Spleen (tissue), 7 donors: ENCODE data around the gene ANKRD27.
"Not testable (repeated sequence)": the region's sequence is repeated elsewhere in the genome, so short reads cannot be mapped to it uniquely, and the experiment has no call there.

Experiments
- POLR2A ChIP-seq, 3 donors: fragments of 450-650 bp; IDR thresholded peaks; one replicate each; pipeline ENCODE4 v1.5.1; 2017; ENCODE audit warnings: antibody characterized with exemption in 3 of 3, mild to moderate bottlenecking in 1 of 3
- POLR2AphosphoS5 ChIP-seq, 3 donors: sonication (generic); formaldehyde crosslinking; IDR thresholded peaks; one replicate each; pipeline ENCODE4 v1.5.1; 2017; ENCODE audit warnings: antibody characterized with exemption in 3 of 3
- TF ChIP-seq, protein P1 (sequence below), 11 experiments: fragments of 200-600 bp in 7 of 11; fragments of 450-650 bp in 4 of 11; sonication (generic) in 4 of 11; IDR thresholded peaks in 8 of 11; conservative IDR thresholded peaks in 3 of 11; 1 replicate in 7 of 11; 2 replicates in 4 of 11; pipeline versions ENCODE4 v1.4.0 to v1.8.0; 2016 to 2021; ENCODE audit warnings: antibody characterized with exemption in 11 of 11, inconsistent platforms in 4 of 11, mild to moderate bottlenecking in 1 of 11
- donor health status: DM: no; HTN: no; CAD: no; lungs with moderate emphysema.
- donor health status: DM: no; HTN: no; CAD: no.
- donor health status: DM: no; HTN: no; CAD: no.

DNA sequence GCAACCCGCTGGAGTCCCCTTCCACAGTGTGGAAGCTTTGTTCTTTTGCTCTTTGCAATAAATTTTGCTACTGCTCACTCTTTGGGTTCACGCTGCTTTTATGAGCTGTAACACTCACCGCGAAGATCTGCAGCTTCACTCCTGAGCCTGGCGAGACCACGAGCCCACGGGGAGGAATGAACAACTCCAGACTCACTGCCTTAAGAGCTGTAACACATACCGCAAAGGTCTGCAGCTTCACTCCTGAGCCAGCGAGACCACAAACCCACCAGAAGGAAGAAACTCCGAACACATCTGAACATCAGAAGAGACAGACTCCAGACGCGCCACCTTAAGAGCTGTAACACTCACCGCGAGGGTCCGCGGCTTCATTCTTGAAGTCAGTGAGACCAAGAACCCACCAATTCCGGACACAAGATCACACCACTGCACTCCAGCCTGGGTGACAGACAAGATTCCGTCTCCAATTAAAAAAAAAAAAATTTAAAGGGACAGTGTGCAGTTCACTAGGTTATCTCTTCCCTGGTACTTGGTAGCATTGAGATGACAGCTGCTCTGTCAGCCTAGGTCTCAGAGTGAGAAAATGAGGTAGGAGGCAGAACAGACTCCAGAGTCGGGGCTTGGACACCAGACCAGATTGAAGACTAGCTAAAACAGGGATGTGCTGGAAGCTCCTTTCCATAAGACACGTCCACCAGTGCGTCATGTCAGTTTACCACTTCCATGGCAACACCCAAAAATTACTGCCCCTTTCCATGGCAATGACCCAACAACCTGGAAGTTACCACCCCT lies 102.1 kb downstream of the ANKRD27 start:
- not testable (repeated sequence) for TF ChIP-seq POLR2A, POLR2AphosphoS5 (IDR thresholded peaks at IDR 0.05)
- TF ChIP-seq, protein P1, sequence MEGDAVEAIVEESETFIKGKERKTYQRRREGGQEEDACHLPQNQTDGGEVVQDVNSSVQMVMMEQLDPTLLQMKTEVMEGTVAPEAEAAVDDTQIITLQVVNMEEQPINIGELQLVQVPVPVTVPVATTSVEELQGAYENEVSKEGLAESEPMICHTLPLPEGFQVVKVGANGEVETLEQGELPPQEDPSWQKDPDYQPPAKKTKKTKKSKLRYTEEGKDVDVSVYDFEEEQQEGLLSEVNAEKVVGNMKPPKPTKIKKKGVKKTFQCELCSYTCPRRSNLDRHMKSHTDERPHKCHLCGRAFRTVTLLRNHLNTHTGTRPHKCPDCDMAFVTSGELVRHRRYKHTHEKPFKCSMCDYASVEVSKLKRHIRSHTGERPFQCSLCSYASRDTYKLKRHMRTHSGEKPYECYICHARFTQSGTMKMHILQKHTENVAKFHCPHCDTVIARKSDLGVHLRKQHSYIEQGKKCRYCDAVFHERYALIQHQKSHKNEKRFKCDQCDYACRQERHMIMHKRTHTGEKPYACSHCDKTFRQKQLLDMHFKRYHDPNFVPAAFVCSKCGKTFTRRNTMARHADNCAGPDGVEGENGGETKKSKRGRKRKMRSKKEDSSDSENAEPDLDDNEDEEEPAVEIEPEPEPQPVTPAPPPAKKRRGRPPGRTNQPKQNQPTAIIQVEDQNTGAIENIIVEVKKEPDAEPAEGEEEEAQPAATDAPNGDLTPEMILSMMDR (IDR thresholded peaks at IDR 0.05 in 8 of 11, conservative IDR thresholded peaks at IDR 0.05 in 3 of 11): not testable (repeated sequence)
